Esophagus muscularis mucosa (tissue), 4 donors: ENCODE measurements around the gene EFNA1.

Experiments
- EP300 ChIP-seq: sonication (generic); formaldehyde crosslinking; IDR thresholded peaks from one replicate; pipeline ENCODE4 v1.6.1; 2017; ENCODE audit warnings: antibody characterized with exemption
- POLR2A ChIP-seq: fragments of 450-650 bp; IDR thresholded peaks from one replicate; pipeline ENCODE4 v1.6.1; 2017; ENCODE audit warnings: antibody characterized with exemption, moderate library complexity, mild to moderate bottlenecking, low read depth
- POLR2AphosphoS5 ChIP-seq, 2 donors: sonication (generic); formaldehyde crosslinking; IDR thresholded peaks; one replicate each; pipeline ENCODE4 v1.6.1; 2017; ENCODE audit warnings: antibody characterized with exemption in 2 of 2
- TF ChIP-seq, protein P1 (sequence below), 3 experiments: fragments of 200-600 bp in 2 of 3; fragments of 450-650 bp in 1 of 3; sonication (generic) in 2 of 3; IDR thresholded peaks; one replicate each; pipeline ENCODE4 v1.5.1; 2017 to 2019; ENCODE audit warnings: antibody characterized with exemption in 3 of 3, mild to moderate bottlenecking in 2 of 3, moderate library complexity in 1 of 3

DNA sequence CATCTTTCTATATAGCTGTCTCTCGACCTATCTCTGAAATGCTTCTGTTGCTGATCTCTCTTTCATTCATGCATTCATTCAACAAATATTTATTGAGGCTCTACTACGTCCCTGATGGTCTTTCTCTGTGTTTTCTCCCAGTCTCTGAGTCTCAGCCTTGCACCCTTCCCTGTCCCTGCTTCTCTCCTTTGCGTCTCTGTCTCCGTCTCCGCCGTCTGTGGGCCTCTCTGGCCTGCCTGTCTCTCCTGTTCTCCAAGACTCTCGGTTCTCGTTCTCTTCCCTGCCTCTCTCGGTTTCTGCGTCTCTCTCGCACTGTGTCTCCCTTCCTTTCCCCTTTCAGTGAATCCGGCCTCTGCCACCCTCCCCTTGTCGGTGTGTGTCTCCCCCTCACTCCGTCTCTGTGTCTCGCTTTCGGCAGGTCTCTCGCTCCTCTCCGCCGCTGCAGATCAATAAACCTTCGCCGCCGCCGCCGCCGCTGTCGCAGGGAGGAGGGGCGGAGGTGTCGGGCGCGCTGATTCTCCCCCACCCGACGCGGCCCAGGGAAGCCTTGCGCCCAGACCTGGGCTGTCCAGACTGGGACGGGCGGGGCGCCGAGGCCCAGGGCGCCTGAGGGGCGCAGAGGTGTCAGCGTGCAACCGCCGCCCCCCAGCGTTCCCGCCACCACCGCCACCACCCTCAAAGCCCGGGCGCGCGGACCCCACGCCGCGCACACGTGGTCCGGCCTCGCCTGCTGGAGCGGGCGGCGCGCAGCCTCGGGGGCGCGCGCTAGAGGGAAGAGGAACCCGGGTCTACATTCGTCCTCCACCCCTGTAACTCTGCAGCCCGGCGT is 46.0 kb upstream of the EFNA1 start:
- TF ChIP-seq, protein P1, sequence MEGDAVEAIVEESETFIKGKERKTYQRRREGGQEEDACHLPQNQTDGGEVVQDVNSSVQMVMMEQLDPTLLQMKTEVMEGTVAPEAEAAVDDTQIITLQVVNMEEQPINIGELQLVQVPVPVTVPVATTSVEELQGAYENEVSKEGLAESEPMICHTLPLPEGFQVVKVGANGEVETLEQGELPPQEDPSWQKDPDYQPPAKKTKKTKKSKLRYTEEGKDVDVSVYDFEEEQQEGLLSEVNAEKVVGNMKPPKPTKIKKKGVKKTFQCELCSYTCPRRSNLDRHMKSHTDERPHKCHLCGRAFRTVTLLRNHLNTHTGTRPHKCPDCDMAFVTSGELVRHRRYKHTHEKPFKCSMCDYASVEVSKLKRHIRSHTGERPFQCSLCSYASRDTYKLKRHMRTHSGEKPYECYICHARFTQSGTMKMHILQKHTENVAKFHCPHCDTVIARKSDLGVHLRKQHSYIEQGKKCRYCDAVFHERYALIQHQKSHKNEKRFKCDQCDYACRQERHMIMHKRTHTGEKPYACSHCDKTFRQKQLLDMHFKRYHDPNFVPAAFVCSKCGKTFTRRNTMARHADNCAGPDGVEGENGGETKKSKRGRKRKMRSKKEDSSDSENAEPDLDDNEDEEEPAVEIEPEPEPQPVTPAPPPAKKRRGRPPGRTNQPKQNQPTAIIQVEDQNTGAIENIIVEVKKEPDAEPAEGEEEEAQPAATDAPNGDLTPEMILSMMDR (IDR thresholded peaks at IDR 0.05) = no peak
- TF ChIP-seq POLR2AphosphoS5 (IDR thresholded peaks at IDR 0.05) (no peak), POLR2A (no peak), EP300 (no peak)
